Endothelial cell of hepatic sinusoid (primary cell): ENCODE results near the gene C9orf85.

Source experiments
- in situ Hi-C: cut with HindIII; loops from 2 replicates; pipeline ENCODE4 v1.10.0; 2017; ENCODE audit warnings: low sequenced_read_pairs

The C9orf85 gene

GRCh38 chr9:71901695-71902597 is 9.5 kb upstream of the C9orf85 start:
- in situ Hi-C loops, result no loop called here

- in situ Hi-C loops, result no loop called here
These were observed 7.4 kb upstream of the C9orf85 start for GRCh38 chr9:71904076-71904475.

- in situ Hi-C loops, result no loop called here
These were observed 2.6 kb upstream of the C9orf85 start for GRCh38 chr9:71908825-71909224.

GRCh38 chr9:71909887-71910649 is 1.4 kb upstream of the C9orf85 start:
- in situ Hi-C loops, result no loop called here

- in situ Hi-C loops, result no loop called here
These were observed 784 bp upstream of the C9orf85 start for GRCh38 chr9:71910650-71911060.

GRCh38 chr9:71911908-71912335 is 483 bp downstream of the C9orf85 start:
- in situ Hi-C loops, result no loop called here

- in situ Hi-C loops, result loop anchor here (5.0 kb wide), 1 partner anchor 118 kb away; no protein-coding TSS in a partner anchor
These were observed 4.1 kb downstream of the C9orf85 start for GRCh38 chr9:71915495-71915894.

- in situ Hi-C loops, result loop anchor here (5.0 kb wide), 1 partner anchor 120 kb away; no protein-coding TSS in a partner anchor
These were observed 5.5 kb downstream of the C9orf85 start for GRCh38 chr9:71916834-71917534.

- in situ Hi-C loops, result loop anchor here (5.0 kb wide), 1 partner anchor 121 kb away; no protein-coding TSS in a partner anchor
These were observed 7.0 kb downstream of the C9orf85 start for GRCh38 chr9:71918419-71918818.

GRCh38 chr9:71920456-71921189 is 9.2 kb downstream of the C9orf85 start:
- in situ Hi-C loops, result no loop called here

- in situ Hi-C loops, result no loop called here
These were observed 9.9 kb downstream of the C9orf85 start for GRCh38 chr9:71921190-71921814.

- in situ Hi-C loops, result no loop called here
These were observed 13.1 kb downstream of the C9orf85 start for GRCh38 chr9:71924576-71924975.

GRCh38 chr9:71925834-71926233 is 14.4 kb downstream of the C9orf85 start:
- in situ Hi-C loops, result no loop called here

GRCh38 chr9:71928376-71928775 is 16.9 kb downstream of the C9orf85 start:
- in situ Hi-C loops, result no loop called here

- in situ Hi-C loops, result no loop called here
These were observed 17.4 kb downstream of the C9orf85 start for GRCh38 chr9:71928806-71929205.

- in situ Hi-C loops, result no loop called here
These were observed 17.8 kb downstream of the C9orf85 start for GRCh38 chr9:71929223-71929622.

GRCh38 chr9:71929791-71930440 is 18.5 kb downstream of the C9orf85 start:
- in situ Hi-C loops, result no loop called here

GRCh38 chr9:71931166-71931565 is 19.7 kb downstream of the C9orf85 start:
- in situ Hi-C loops, result no loop called here

GRCh38 chr9:71936066-71936465 is 24.6 kb downstream of the C9orf85 start:
- in situ Hi-C loops, result no loop called here
